IMR-90 (cell line): Measurements from ENCODE around the gene SOX6. TPM values are rescaled to one million over a fixed set of nuclear protein-coding genes. Genes with fewer than 3 reads are reported as not detected.

Source experiments
- ATAC-seq: fragments of 200-7000 bp; cut with Tn5 transposase; 2 replicates; pipeline ENCODE4 v1.9.1; 2020; ENCODE audit warnings: low read depth, mild to moderate bottlenecking, moderate library complexity
- BruUV-seq: library from RNA; stranded (reverse); fragments of 400-500 nt; replicated peaks from 2 replicates; lab custom pipeline; 2021; lab: Mats Ljungman, UMichigan
- CTCF ChIA-PET: fragments of 300-600 bp; formaldehyde crosslinking; extraction: SDS; loops from one replicate; lab custom pipeline; 2021; ENCODE audit warnings: antibody characterized with exemption; lab: Yijun Ruan, JAX
- POLR2A ChIA-PET: fragments of 300-600 bp; sonication (Branson Sonifier 250); formaldehyde crosslinking; loops from one replicate; lab custom pipeline; 2022; ENCODE audit warnings: antibody characterized with exemption; ENCODE audit not compliant: unreplicated experiment; lab: Charles Lee
- DNase-seq: peaks from one replicate; pipeline ENCODE4 v3.0.0; 2013
- H2AFZ ChIP-seq: replicated peaks from 2 replicates; pipeline ENCODE3; 2013; ENCODE audit warnings: low read length, mild to moderate bottlenecking; ENCODE audit not compliant: poor library complexity
- H2AK5ac ChIP-seq: 2 replicates; pipeline ENCODE4 v1.6.1; 2013; ENCODE audit warnings: low read depth, low read length, inconsistent platforms
- H2AK9ac ChIP-seq: replicated peaks from 2 replicates; pipeline ENCODE3; 2013; ENCODE audit warnings: mild to moderate bottlenecking, low read depth, low read length, moderate library complexity; ENCODE audit not compliant: poor library complexity
- H2BK120ac ChIP-seq: 2 replicates; pipeline ENCODE4 v1.6.1; 2013; ENCODE audit warnings: low read depth, low read length, inconsistent platforms
- H2BK15ac ChIP-seq: 3 replicates; pipeline ENCODE4 v1.6.1; 2013; ENCODE audit warnings: low read depth, low read length, inconsistent platforms
- H2BK20ac ChIP-seq: 2 replicates; pipeline ENCODE4 v1.6.1; 2013; ENCODE audit warnings: low read depth, mild to moderate bottlenecking, inconsistent platforms, low read length, moderate library complexity
- H2BK5ac ChIP-seq: 2 replicates; pipeline ENCODE4 v1.6.1; 2013; ENCODE audit warnings: mild to moderate bottlenecking, low read depth, low read length, inconsistent platforms; ENCODE audit not compliant: poor library complexity, severe bottlenecking
- H3K14ac ChIP-seq: replicated peaks from 2 replicates; pipeline ENCODE4 v1.6.1; 2013; ENCODE audit warnings: low read depth, low read length, inconsistent platforms
- H3K18ac ChIP-seq: 2 replicates; pipeline ENCODE4 v1.6.1; 2013; ENCODE audit warnings: low read depth, low read length, control low read depth
- H3K23ac ChIP-seq: 2 replicates; pipeline ENCODE4 v1.6.1; 2013; ENCODE audit warnings: low read depth, low read length, inconsistent platforms
- H3K27ac ChIP-seq: 2 replicates; pipeline ENCODE4 v1.5.1; 2013; ENCODE audit warnings: mild to moderate bottlenecking, control low read depth, low read length; ENCODE audit not compliant: insufficient read depth
- H3K27me3 ChIP-seq: 2 replicates; pipeline ENCODE4 v1.6.1; 2013; ENCODE audit warnings: low read length; ENCODE audit not compliant: control insufficient read depth, insufficient read depth
- H3K36me3 ChIP-seq: 2 replicates; pipeline ENCODE4 v1.6.1; 2013; ENCODE audit warnings: low read length, mixed read lengths; ENCODE audit not compliant: control insufficient read depth, insufficient read depth
- H3K4ac ChIP-seq: 2 replicates; pipeline ENCODE4 v1.6.1; 2013; ENCODE audit warnings: low read depth, low read length, inconsistent platforms
- H3K4me1 ChIP-seq: 2 replicates; pipeline ENCODE4 v1.6.1; 2013; ENCODE audit warnings: low read length, mixed read lengths; ENCODE audit not compliant: control insufficient read depth, insufficient read depth
- H3K4me2 ChIP-seq: 2 replicates; pipeline ENCODE4 v1.6.1; 2013; ENCODE audit warnings: low read depth, mild to moderate bottlenecking, control low read depth, low read length, moderate library complexity
- H3K4me3 ChIP-seq: 2 replicates; pipeline ENCODE4 v1.5.1; 2013; ENCODE audit warnings: low read depth, mild to moderate bottlenecking, control low read depth, low read length, moderate library complexity; ENCODE audit not compliant: insufficient read depth
- H3K56ac ChIP-seq: 2 replicates; pipeline ENCODE4 v1.6.1; 2013; ENCODE audit warnings: low read length, inconsistent platforms; ENCODE audit not compliant: insufficient read depth; ENCODE audit errors: extremely low read depth
- H3K79me1 ChIP-seq, 2 experiments: 2 replicates each; pipeline ENCODE4 v1.6.1; 2013; ENCODE audit warnings: low read length in 2 of 2, inconsistent platforms in 1 of 2, low read depth in 1 of 2
- H3K9ac ChIP-seq: 2 replicates; pipeline ENCODE4 v1.6.1; 2013; ENCODE audit warnings: low read depth, low read length, control low read depth
- H3K9me1 ChIP-seq: 2 replicates; pipeline ENCODE4 v1.6.1; 2013; ENCODE audit warnings: low read length, inconsistent platforms; ENCODE audit not compliant: insufficient read depth
- H3K9me3 ChIP-seq: 2 replicates; pipeline ENCODE4 v1.6.1; 2013; ENCODE audit warnings: low read length; ENCODE audit not compliant: control insufficient read depth, insufficient read depth
- H4K20me1 ChIP-seq: 2 replicates; pipeline ENCODE4 v1.6.1; 2013; ENCODE audit warnings: low read length, inconsistent platforms; ENCODE audit not compliant: insufficient read depth
- H4K5ac ChIP-seq: 2 replicates; pipeline ENCODE4 v1.6.1; 2013; ENCODE audit warnings: mild to moderate bottlenecking, low read depth, low read length, control low read depth
- H4K8ac ChIP-seq, 2 experiments: 2 replicates each; pipeline ENCODE4 v1.6.1; 2013; ENCODE audit warnings: low read depth in 2 of 2, low read length in 2 of 2, control low read depth in 1 of 2, inconsistent platforms in 1 of 2
- H4K91ac ChIP-seq: 2 replicates; pipeline ENCODE4 v1.6.1; 2013; ENCODE audit warnings: low read depth, low read length, inconsistent platforms; ENCODE audit not compliant: insufficient read depth
- BHLHE40 ChIP-seq: fragments of 150-350 bp; IDR thresholded peaks from 2 replicates; pipeline ENCODE4 v1.6.1; 2016; ENCODE audit warnings: mild to moderate bottlenecking, low read depth, low read length
- POLR2A ChIP-seq: IDR thresholded peaks from 2 replicates; pipeline ENCODE4 v1.6.1; 2012; ENCODE audit warnings: mild to moderate bottlenecking, low read depth, low read length
- WGBS, 2 experiments: methylation state at CpG; one replicate each; pipeline versions ENCODE4 v1.1.5 to v1.1.7; 2013; ENCODE audit warnings: missing lambda C conversion rate in 2 of 2; ENCODE audit not compliant: insufficient read length in 1 of 2; ENCODE audit errors: extremely low coverage in 2 of 2; 5-methylcytosine and 5-hydroxymethylcytosine counted together
- dilution Hi-C: fragments of 300-500 bp; cut with HindIII; formaldehyde crosslinking; loops from one replicate; pipeline ENCODE4 v1.14.3; 2018; ENCODE audit warnings: low sequenced_read_pairs; ENCODE audit not compliant: unreplicated experiment
- in situ Hi-C: fragments of 300-500 bp; cut with MboI; formaldehyde crosslinking; loops from 3 replicates; pipeline ENCODE4 v1.14.3; 2019; ENCODE audit warnings: low sequenced_read_pairs, inconsistent platforms, mixed read lengths
- intact Hi-C: fragments of 100-400 bp; cut with micrococcal nuclease; formaldehyde crosslinking; loops from 2 replicates; pipeline ENCODE4 v1.10.0; 2022
- polyA plus RNA-seq, 3 experiments: library from polyadenylated mRNA; depleted of rRNA; stranded (reverse); fragments of >200 nt; gene quantifications; 2 replicates each; pipeline ENCODE4 v1.2.3, GENCODE V29; 2012; ENCODE audit warnings: low replicate concordance in 1 of 3
- total RNA-seq: library from RNA; depleted of rRNA; stranded (reverse); fragments of >200 nt; gene quantifications from 2 replicates; pipeline ENCODE4 v1.2.3, GENCODE V29; 2012

Gene SOX6
- total and polyA plus RNA-seq, 2 of the 4 experiments (the other 2 are of a cell fraction), result 1.7 to 7.7 TPM

- Histone ChIP-seq H4K20me1 (no peaks in the 10 kb centered on the region), H3K4me1 (peaks cover 8% of the 10 kb centered on the region; the same call in 1 of the 2 replicates), H2BK20ac (peak overlapping the region; percentile 51; the same call in 1 of the 2 replicates), H3K36me3 (no peaks in the 10 kb centered on the region), H4K8ac (peak overlapping the region in 1 of 2 experiments; percentile 53; a peak in 2 of 4 replicates), H3K9me3 (no peaks in the 10 kb centered on the region), H3K4ac (peak overlapping the region; percentile 64), H3K4me2 (peak overlapping the region; percentile 75), H2BK5ac (peak overlapping the region; percentile 58), H3K56ac (no peak overlapping the region), H2BK15ac (peak overlapping the region; percentile 70; the same call in 1 of the 3 replicates), H3K27me3 (no peaks in the 10 kb centered on the region), H4K5ac (peak overlapping the region; percentile 74), H3K9me1 (no peaks in the 10 kb centered on the region; the same call in 1 of the 2 replicates), H3K79me1 (peaks cover 0 to 4% of the 10 kb centered on the region in 2 experiments; a peak in 1 of 4 replicates), H2AFZ (peak overlapping the region; percentile 50), H3K4me3 (no peak overlapping the region), H3K18ac (peak overlapping the region; percentile 69), H3K27ac (no peak overlapping the region; the same call in 1 of the 2 replicates), H2AK5ac (no peak overlapping the region), H2BK120ac (peak overlapping the region; percentile 44; the same call in 1 of the 2 replicates), H3K23ac (peak overlapping the region; percentile 72), H3K9ac (peak overlapping the region; percentile 28; the same call in 1 of the 2 replicates), H4K91ac (no peak overlapping the region), H2AK9ac (no peak overlapping the region), H3K14ac (peak overlapping the region; percentile 73)
- peak; percentile 84 for ATAC-seq
- DNase-seq, result peak; percentile 48
- dilution Hi-C loops (no loop called here), intact Hi-C loops (loop anchor here (5.0 kb wide), 1 partner anchor 42 kb away; no protein-coding TSS in a partner anchor), in situ Hi-C loops (no loop called here)
- POLR2A ChIA-PET, result no interaction called here
- CTCF ChIA-PET, result no interaction called here
- BruUV-seq, result no TSS peak
- WGBS, 2 experiments, result 0% methylated on average over 1 of the region's 7 CpGs; no CpG with 5 or more reads in 1 of the 2 experiments
- TF ChIP-seq BHLHE40 (peak; percentile 16; the same call in 1 of the 2 replicates), POLR2A (no peak)
These were observed 116.9 kb downstream of the SOX6 start for GRCh38 chr11:16239141-16240105.
